ENCODE data around the gene CELSR1. TPM values are rescaled to one million over a fixed set of nuclear protein-coding genes. Genes with fewer than 3 reads are reported as not detected.

CELSR1 gene
- total RNA-seq, 1 experiment from 2014 or later = 30.7 TPM

DNA sequence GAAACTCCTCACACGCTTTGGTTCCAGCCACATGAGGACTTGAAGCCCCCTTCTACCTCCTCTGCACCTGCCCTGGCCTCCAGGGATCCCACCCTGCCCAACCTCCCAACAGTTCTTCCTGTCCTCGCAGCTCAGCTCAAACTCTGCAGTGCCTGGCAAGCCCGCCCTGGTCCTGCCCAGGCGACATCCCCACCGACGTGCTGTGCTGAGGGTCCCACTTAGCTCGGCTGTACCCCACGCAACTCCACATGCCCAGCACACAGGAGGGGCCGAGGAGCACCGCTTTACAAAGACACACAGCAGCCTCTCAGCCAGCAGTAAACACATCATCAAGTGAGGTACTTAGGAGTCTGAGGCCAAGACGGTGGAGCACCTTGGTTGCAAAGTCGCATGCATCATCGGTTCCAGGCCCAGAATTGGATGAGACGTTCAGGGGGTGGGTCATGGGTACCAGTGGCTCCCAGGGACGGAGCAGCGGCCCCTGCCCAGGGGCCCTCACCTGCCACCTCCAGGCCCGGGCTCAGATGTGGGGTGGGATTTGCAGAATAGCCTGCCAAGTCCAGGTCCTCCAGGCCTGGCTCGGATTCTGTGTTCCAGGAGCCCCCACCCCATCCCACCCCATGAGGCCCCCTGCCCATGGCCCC is 72.6 kb downstream of the CELSR1 start:
- CTCF ChIA-PET = no interaction called here
- TF ChIP-seq SIN3A (IDR thresholded peaks at IDR 0.05; ENCODE audit: borderline replicate concordance, insufficient read depth, low read depth, low read length) (no peak), POLR2AphosphoS5 (IDR thresholded peaks at IDR 0.05; ENCODE audit: low read depth, low read length) (no peak), TCF7L2 (IDR thresholded peaks at IDR 0.05; ENCODE audit: low read depth, low read length) (no peak)
- TF ChIP-seq, protein P1, sequence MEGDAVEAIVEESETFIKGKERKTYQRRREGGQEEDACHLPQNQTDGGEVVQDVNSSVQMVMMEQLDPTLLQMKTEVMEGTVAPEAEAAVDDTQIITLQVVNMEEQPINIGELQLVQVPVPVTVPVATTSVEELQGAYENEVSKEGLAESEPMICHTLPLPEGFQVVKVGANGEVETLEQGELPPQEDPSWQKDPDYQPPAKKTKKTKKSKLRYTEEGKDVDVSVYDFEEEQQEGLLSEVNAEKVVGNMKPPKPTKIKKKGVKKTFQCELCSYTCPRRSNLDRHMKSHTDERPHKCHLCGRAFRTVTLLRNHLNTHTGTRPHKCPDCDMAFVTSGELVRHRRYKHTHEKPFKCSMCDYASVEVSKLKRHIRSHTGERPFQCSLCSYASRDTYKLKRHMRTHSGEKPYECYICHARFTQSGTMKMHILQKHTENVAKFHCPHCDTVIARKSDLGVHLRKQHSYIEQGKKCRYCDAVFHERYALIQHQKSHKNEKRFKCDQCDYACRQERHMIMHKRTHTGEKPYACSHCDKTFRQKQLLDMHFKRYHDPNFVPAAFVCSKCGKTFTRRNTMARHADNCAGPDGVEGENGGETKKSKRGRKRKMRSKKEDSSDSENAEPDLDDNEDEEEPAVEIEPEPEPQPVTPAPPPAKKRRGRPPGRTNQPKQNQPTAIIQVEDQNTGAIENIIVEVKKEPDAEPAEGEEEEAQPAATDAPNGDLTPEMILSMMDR (IDR thresholded peaks at IDR 0.05) = no peak
- TF ChIP-seq, protein P2, sequence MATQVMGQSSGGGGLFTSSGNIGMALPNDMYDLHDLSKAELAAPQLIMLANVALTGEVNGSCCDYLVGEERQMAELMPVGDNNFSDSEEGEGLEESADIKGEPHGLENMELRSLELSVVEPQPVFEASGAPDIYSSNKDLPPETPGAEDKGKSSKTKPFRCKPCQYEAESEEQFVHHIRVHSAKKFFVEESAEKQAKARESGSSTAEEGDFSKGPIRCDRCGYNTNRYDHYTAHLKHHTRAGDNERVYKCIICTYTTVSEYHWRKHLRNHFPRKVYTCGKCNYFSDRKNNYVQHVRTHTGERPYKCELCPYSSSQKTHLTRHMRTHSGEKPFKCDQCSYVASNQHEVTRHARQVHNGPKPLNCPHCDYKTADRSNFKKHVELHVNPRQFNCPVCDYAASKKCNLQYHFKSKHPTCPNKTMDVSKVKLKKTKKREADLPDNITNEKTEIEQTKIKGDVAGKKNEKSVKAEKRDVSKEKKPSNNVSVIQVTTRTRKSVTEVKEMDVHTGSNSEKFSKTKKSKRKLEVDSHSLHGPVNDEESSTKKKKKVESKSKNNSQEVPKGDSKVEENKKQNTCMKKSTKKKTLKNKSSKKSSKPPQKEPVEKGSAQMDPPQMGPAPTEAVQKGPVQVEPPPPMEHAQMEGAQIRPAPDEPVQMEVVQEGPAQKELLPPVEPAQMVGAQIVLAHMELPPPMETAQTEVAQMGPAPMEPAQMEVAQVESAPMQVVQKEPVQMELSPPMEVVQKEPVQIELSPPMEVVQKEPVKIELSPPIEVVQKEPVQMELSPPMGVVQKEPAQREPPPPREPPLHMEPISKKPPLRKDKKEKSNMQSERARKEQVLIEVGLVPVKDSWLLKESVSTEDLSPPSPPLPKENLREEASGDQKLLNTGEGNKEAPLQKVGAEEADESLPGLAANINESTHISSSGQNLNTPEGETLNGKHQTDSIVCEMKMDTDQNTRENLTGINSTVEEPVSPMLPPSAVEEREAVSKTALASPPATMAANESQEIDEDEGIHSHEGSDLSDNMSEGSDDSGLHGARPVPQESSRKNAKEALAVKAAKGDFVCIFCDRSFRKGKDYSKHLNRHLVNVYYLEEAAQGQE (IDR thresholded peaks at IDR 0.05; ENCODE audit: insufficient read depth in 1 of 2, low read depth in 2 of 2, low read length in 1 of 2) = no peak
- in situ Hi-C loops (cut with HindIII; ENCODE audit: low pct_unique_long_range_greater_than_20kb, low sequenced_read_pairs) = no loop called here

DNA sequence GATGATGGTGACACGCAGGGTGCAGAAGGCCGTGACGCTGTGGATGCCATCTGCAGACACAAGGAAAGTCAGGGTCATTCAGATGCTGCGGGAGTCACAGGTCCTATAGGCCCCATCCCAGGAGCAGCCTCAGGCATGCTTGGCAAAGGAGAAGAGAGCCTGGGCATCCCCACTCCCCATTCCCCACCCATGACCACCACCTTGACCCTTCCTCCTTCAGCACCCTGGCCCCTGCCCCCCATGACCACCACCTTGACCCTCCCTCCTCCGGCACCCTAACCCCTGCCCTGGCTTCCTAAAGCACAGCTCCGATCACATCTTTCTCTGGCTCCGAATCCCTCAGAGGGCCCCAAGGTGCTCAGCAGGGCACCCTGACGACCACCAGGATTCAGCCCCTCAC is 73.1 kb downstream of the CELSR1 start:
- ATAC-seq = no peak
- no peaks in the 10 kb centered on the region for H3K9me3 ChIP-seq (ENCODE audit: control insufficient read depth, insufficient read depth, low read depth, low read length)
- BruUV-seq (replicated peaks) = no TSS peak
- intact Hi-C loops (cut with micrococcal nuclease; ENCODE audit: unreplicated experiment) = no loop called here
- in situ Hi-C loops (cut with HindIII; ENCODE audit: low pct_unique_long_range_greater_than_20kb, low sequenced_read_pairs) = no loop called here
- no peak for TF ChIP-seq SIN3A (IDR thresholded peaks at IDR 0.05; ENCODE audit: borderline replicate concordance, insufficient read depth, low read depth, low read length)
- TF ChIP-seq, protein P2 (IDR thresholded peaks at IDR 0.05; ENCODE audit: insufficient read depth in 1 of 2, low read depth in 2 of 2, low read length in 1 of 2) = no peak
- TF ChIP-seq, protein P1 (IDR thresholded peaks at IDR 0.05) = no peak
- no peak for TF ChIP-seq POLR2AphosphoS5 (IDR thresholded peaks at IDR 0.05; ENCODE audit: low read depth, low read length)
- TF ChIP-seq TCF7L2 (IDR thresholded peaks at IDR 0.05; ENCODE audit: low read depth, low read length) = no peak
- no peak overlapping the region for H3K27ac ChIP-seq (ENCODE audit: low read length)
- H3K36me3 ChIP-seq (ENCODE audit: control insufficient read depth, insufficient read depth, low read length) = no peaks in the 10 kb centered on the region
- H3K4me1 ChIP-seq (ENCODE audit: control insufficient read depth, insufficient read depth, low read length) = no peaks in the 10 kb centered on the region
- no peak overlapping the region for H3K4me3 ChIP-seq (ENCODE audit: low read depth in 2 of 2, low read length in 2 of 2)
- POLR2A ChIA-PET = no interaction called here
- no peak for DNase-seq (ENCODE audit: low read depth, low spot score)
- CTCF ChIA-PET = no interaction called here
- H3K27me3 ChIP-seq (ENCODE audit: control insufficient read depth, insufficient read depth, low read length) = no peaks in the 10 kb centered on the region

More for the DNA sequence above, 72.6 kb downstream of the CELSR1 start:
- intact Hi-C loops (cut with micrococcal nuclease; ENCODE audit: unreplicated experiment) = no loop called here
- no peaks in the 10 kb centered on the region for H3K36me3 ChIP-seq (ENCODE audit: control insufficient read depth, insufficient read depth, low read length)
- ATAC-seq (no peak), DNase-seq (ENCODE audit: low read depth, low spot score) (no peak)
- H3K4me3 ChIP-seq (ENCODE audit: low read depth in 2 of 2, low read length in 2 of 2) = no peak overlapping the region
- no peaks in the 10 kb centered on the region for H3K4me1 ChIP-seq (ENCODE audit: control insufficient read depth, insufficient read depth, low read length)
- no TSS peak for BruUV-seq (replicated peaks)
- H3K27ac ChIP-seq (ENCODE audit: low read length) = no peak overlapping the region
- H3K9me3 ChIP-seq (ENCODE audit: control insufficient read depth, insufficient read depth, low read depth, low read length) = no peaks in the 10 kb centered on the region
- no peaks in the 10 kb centered on the region for H3K27me3 ChIP-seq (ENCODE audit: control insufficient read depth, insufficient read depth, low read length)
- POLR2A ChIA-PET = no interaction called here
